Neural cell (in vitro differentiated cells): Measurements from ENCODE around the gene LUZP1. TPM values are rescaled to one million over a fixed set of nuclear protein-coding genes. Genes with fewer than 3 reads are reported as not detected.

Experiments used
- H2AFZ ChIP-seq: fragments of 200-600, 300-800 bp; sonication (generic), shearing (Covaris generic); 2 replicates; pipeline ENCODE4 v1.6.0; 2014; ENCODE audit warnings: low read depth, mild to moderate bottlenecking, antibody characterized with exemption, low read length, moderate library complexity
- H3F3A ChIP-seq: fragments of 200-600 bp; shearing (Covaris generic); 2 replicates; pipeline ENCODE4 v1.6.1; 2016; ENCODE audit warnings: mild to moderate bottlenecking, moderate library complexity, mixed read lengths, antibody characterized with exemption, low read length; ENCODE audit not compliant: insufficient read depth, poor library complexity, severe bottlenecking
- H3K27ac ChIP-seq: fragments of 200-600, 300-800 bp; sonication (generic), shearing (Covaris generic); 2 replicates; pipeline ENCODE4 v1.5.1; 2014; ENCODE audit warnings: mild to moderate bottlenecking, low read length, moderate library complexity
- H3K27me3 ChIP-seq: fragments of 300-800, 200-600 bp; sonication (generic), shearing (Covaris generic); 2 replicates; pipeline ENCODE4 v1.6.0; 2014; ENCODE audit warnings: mild to moderate bottlenecking, low read depth, low read length, moderate library complexity; ENCODE audit not compliant: insufficient read depth
- H3K36me3 ChIP-seq: fragments of 300-800, 200-600 bp; sonication (generic), shearing (Covaris generic); 2 replicates; pipeline ENCODE4 v1.5.1; 2014; ENCODE audit warnings: mild to moderate bottlenecking, antibody characterized with exemption, low read length, moderate library complexity; ENCODE audit not compliant: insufficient read depth
- H3K4me2 ChIP-seq: fragments of 300-800, 200-600 bp; sonication (generic), shearing (Covaris generic); 2 replicates; pipeline ENCODE4 v1.6.0; 2014; ENCODE audit warnings: mild to moderate bottlenecking, low read length
- H3K4me3 ChIP-seq: fragments of 300-800, 200-600 bp; sonication (generic), shearing (Covaris generic); 2 replicates; pipeline ENCODE4 v1.5.1; 2014; ENCODE audit warnings: mild to moderate bottlenecking, low read length, moderate library complexity
- H3K79me2 ChIP-seq: fragments of 200-600 bp; shearing (Covaris generic); replicated peaks from 2 replicates; pipeline ENCODE4 v1.6.0; 2014; ENCODE audit warnings: mild to moderate bottlenecking, low read length, moderate library complexity; ENCODE audit not compliant: insufficient read depth
- H3K9ac ChIP-seq: fragments of 300-800, 200-600 bp; sonication (generic), shearing (Covaris generic); 2 replicates; pipeline ENCODE4 v1.6.1; 2016; ENCODE audit warnings: mild to moderate bottlenecking, low read length, mixed read lengths
- H3K9me2 ChIP-seq: fragments of 200-600 bp; shearing (Covaris generic); 2 replicates; pipeline ENCODE4 v1.6.1; 2016; ENCODE audit warnings: mild to moderate bottlenecking, low read length, mixed read lengths; ENCODE audit not compliant: insufficient read depth
- H3K9me3 ChIP-seq: fragments of 200-600, 300-800 bp; sonication (generic), shearing (Covaris generic); 2 replicates; pipeline ENCODE4 v1.6.1; 2016; ENCODE audit warnings: mild to moderate bottlenecking, mixed run types, low read length, moderate library complexity, mixed read lengths
- H4K20me1 ChIP-seq: fragments of 200-600 bp; shearing (Covaris generic); 2 replicates; pipeline ENCODE4 v1.6.1; 2016; ENCODE audit warnings: mild to moderate bottlenecking, mixed run types; ENCODE audit not compliant: insufficient read depth
- EP300 ChIP-seq: fragments of 450-650 bp; conservative IDR thresholded peaks from 2 replicates; pipeline ENCODE4 v1.6.1; 2014; ENCODE audit warnings: antibody characterized with exemption, mild to moderate bottlenecking, moderate library complexity; ENCODE audit not compliant: poor library complexity, severe bottlenecking
- EZH2 ChIP-seq: fragments of 200-600, 300-800 bp; shearing (Covaris generic), sonication (generic); IDR thresholded peaks from 2 replicates; pipeline ENCODE4 v1.6.1; 2014; ENCODE audit warnings: antibody characterized with exemption, low read length, borderline replicate concordance, mild to moderate bottlenecking; ENCODE audit not compliant: insufficient read depth, poor library complexity, severe bottlenecking
- MXI1 ChIP-seq: fragments of 450-650 bp; conservative IDR thresholded peaks from 2 replicates; pipeline ENCODE4 v1.6.1; 2014; ENCODE audit warnings: antibody characterized with exemption, mild to moderate bottlenecking; ENCODE audit not compliant: poor library complexity, severe bottlenecking
- POLR2AphosphoS5 ChIP-seq: IDR thresholded peaks from 2 replicates; pipeline ENCODE4 v1.6.1; 2012
- RAD21 ChIP-seq: fragments of 450-650 bp; conservative IDR thresholded peaks from 2 replicates; pipeline ENCODE4 v1.6.1; 2014; ENCODE audit warnings: antibody characterized with exemption, mild to moderate bottlenecking, moderate library complexity
- SMC3 ChIP-seq: fragments of 450-650 bp; conservative IDR thresholded peaks from 2 replicates; pipeline ENCODE4 v1.6.1; 2014; ENCODE audit warnings: antibody characterized with exemption, mild to moderate bottlenecking, moderate library complexity; ENCODE audit not compliant: poor library complexity
- TAF1 ChIP-seq: IDR thresholded peaks from 2 replicates; pipeline ENCODE4 v1.6.1; 2012; ENCODE audit warnings: low read depth
- polyA plus RNA-seq: library from polyadenylated mRNA; depleted of rRNA; stranded (reverse); fragments of >200 nt; gene quantifications from 2 replicates; pipeline ENCODE4 v1.2.3, GENCODE V29; 2014
- TF ChIP-seq, protein P1 (sequence below): fragments of 450-650 bp; IDR thresholded peaks from 2 replicates; pipeline ENCODE4 v1.5.1; 2014; ENCODE audit warnings: antibody characterized with exemption, mild to moderate bottlenecking, moderate library complexity; ENCODE audit not compliant: poor library complexity, severe bottlenecking
- TF ChIP-seq, protein P2 (sequence below): IDR thresholded peaks from 2 replicates; pipeline ENCODE4 v1.6.1; 2012; ENCODE audit warnings: borderline replicate concordance

LUZP1 gene
- polyA plus RNA-seq, 1 donor from 2014 or later = 2.3 TPM

DNA sequence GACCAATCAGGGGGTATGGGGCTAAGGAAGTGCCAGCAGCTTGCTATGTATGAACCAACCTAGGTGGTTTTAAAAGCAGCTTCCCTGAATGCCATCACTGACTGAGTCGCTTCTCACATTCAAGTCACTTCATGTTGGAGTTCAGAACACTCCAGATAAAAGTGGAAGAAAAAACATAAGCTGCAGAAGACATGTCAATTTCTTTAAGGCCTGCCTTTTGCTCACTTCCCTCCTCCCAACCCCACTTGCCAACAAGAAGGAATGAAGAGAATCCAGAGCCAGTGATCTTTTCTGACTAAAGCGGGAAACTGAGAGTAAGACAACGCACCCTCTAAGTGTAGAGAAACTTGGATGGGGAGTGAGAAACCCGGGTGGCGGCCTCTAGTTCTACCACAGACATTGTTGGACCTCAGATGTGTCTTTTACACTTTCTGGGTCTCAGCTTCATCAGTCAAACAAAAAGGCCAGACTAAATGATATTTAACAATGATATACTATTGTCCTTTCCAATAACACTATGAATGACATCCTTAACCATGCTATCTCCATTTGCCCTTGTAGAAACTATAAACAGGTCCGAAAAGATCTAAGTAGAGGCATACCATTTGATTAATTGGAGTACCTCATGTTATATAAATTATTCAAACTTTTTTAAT is 54.1 kb downstream of the LUZP1 start:
- H2AFZ ChIP-seq = no peak overlapping the region
- H3K9me2 ChIP-seq = no peaks in the 10 kb centered on the region
- H3K27ac ChIP-seq = no peak overlapping the region
- no peak overlapping the region for H3K4me2 ChIP-seq
- H3K36me3 ChIP-seq = no peaks in the 10 kb centered on the region
- no peak overlapping the region for H3K9ac ChIP-seq
- H3F3A ChIP-seq = no peaks in the 10 kb centered on the region
- no peak overlapping the region for H3K4me3 ChIP-seq
- H3K27me3 ChIP-seq = no peaks in the 10 kb centered on the region
- H3K9me3 ChIP-seq = no peaks in the 10 kb centered on the region
- peaks cover 5% of the 10 kb centered on the region for H3K79me2 ChIP-seq
- TF ChIP-seq EP300 (no peak), TAF1 (no peak), EZH2 (no peak), SMC3 (no peak), MXI1 (no peak)
- TF ChIP-seq, protein P1, sequence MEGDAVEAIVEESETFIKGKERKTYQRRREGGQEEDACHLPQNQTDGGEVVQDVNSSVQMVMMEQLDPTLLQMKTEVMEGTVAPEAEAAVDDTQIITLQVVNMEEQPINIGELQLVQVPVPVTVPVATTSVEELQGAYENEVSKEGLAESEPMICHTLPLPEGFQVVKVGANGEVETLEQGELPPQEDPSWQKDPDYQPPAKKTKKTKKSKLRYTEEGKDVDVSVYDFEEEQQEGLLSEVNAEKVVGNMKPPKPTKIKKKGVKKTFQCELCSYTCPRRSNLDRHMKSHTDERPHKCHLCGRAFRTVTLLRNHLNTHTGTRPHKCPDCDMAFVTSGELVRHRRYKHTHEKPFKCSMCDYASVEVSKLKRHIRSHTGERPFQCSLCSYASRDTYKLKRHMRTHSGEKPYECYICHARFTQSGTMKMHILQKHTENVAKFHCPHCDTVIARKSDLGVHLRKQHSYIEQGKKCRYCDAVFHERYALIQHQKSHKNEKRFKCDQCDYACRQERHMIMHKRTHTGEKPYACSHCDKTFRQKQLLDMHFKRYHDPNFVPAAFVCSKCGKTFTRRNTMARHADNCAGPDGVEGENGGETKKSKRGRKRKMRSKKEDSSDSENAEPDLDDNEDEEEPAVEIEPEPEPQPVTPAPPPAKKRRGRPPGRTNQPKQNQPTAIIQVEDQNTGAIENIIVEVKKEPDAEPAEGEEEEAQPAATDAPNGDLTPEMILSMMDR = no peak
- TF ChIP-seq, protein P2, sequence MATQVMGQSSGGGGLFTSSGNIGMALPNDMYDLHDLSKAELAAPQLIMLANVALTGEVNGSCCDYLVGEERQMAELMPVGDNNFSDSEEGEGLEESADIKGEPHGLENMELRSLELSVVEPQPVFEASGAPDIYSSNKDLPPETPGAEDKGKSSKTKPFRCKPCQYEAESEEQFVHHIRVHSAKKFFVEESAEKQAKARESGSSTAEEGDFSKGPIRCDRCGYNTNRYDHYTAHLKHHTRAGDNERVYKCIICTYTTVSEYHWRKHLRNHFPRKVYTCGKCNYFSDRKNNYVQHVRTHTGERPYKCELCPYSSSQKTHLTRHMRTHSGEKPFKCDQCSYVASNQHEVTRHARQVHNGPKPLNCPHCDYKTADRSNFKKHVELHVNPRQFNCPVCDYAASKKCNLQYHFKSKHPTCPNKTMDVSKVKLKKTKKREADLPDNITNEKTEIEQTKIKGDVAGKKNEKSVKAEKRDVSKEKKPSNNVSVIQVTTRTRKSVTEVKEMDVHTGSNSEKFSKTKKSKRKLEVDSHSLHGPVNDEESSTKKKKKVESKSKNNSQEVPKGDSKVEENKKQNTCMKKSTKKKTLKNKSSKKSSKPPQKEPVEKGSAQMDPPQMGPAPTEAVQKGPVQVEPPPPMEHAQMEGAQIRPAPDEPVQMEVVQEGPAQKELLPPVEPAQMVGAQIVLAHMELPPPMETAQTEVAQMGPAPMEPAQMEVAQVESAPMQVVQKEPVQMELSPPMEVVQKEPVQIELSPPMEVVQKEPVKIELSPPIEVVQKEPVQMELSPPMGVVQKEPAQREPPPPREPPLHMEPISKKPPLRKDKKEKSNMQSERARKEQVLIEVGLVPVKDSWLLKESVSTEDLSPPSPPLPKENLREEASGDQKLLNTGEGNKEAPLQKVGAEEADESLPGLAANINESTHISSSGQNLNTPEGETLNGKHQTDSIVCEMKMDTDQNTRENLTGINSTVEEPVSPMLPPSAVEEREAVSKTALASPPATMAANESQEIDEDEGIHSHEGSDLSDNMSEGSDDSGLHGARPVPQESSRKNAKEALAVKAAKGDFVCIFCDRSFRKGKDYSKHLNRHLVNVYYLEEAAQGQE = no peak
- no peaks in the 10 kb centered on the region for H4K20me1 ChIP-seq

GRCh38 chr1:23111600-23112535 is 56.8 kb downstream of the LUZP1 start:
- H3K9me3 ChIP-seq = no peaks in the 10 kb centered on the region
- no peak overlapping the region for H2AFZ ChIP-seq
- no peaks in the 10 kb centered on the region for H3K36me3 ChIP-seq
- no peak overlapping the region for H3K9ac ChIP-seq
- H3K27me3 ChIP-seq = no peaks in the 10 kb centered on the region
- peaks cover 1% of the 10 kb centered on the region for H3K79me2 ChIP-seq
- H3K4me3 ChIP-seq = no peak overlapping the region
- no peaks in the 10 kb centered on the region for H3F3A ChIP-seq
- H4K20me1 ChIP-seq = no peaks in the 10 kb centered on the region
- H3K27ac ChIP-seq = no peak overlapping the region
- no peak for TF ChIP-seq SMC3
- TF ChIP-seq MXI1 = no peak
- TF ChIP-seq RAD21 = no peak
- TF ChIP-seq, protein P1 = no peak
- TF ChIP-seq EZH2 = no peak
- no peak for TF ChIP-seq TAF1
- TF ChIP-seq, protein P2 = no peak
- TF ChIP-seq POLR2AphosphoS5 = no peak
- TF ChIP-seq EP300 = no peak
- H3K9me2 ChIP-seq = no peaks in the 10 kb centered on the region
- no peak overlapping the region for H3K4me2 ChIP-seq
